NK-92 (cell line): ENCODE data around the gene PPP6C.
A peak's percentile ranks its signal among the peaks of the same experiment; 100 is the strongest.
"Not testable (repeated sequence)": the region's sequence is repeated elsewhere in the genome, so short reads cannot be mapped to it uniquely, and the experiment has no call there.

Experiments
- DNase-seq: peaks from one replicate; lab custom pipeline; 2025; ENCODE audit not compliant: unreplicated experiment; lab: John Stamatoyannopoulos, UW

The PPP6C gene

DNA sequence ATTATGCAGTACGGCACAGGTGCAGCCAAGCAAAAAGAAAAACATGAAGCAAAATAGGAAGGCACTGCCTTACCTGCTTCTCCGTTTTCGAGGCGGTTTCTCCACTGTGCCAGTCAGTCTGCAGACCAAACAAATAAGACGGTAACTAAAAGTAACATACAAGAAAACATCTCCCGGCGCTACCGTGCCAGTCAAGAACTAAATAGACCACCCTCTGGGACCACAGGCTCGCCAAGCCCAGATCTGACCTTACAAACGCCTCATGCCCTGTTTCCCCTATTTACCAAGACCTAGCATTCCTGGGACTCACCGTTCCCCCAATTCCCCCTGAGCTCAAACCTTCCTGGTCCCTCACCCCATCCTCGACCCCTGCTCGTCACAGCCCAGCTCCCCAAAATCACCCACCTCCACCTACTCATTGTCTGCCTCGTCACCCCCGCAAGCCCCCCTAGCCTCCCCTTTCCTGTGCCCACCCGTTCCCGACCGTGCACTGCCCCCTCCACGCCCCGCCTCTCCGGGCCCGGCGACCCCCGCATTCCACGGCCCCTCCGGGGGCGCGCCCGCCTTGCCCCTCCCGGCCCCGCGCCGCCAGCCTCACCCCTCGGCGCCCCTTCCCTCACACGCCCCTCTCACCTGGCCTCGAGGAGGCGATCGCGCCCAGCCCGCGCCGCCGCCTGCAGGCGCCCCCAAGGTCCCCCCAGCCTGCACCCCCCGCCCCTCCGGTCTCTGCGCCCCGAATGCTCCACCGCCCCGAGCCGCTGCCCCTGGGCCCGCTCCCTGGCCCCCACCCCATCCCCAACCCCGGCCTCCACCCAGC is 46.8 kb downstream of the PPP6C start:
- no peak for DNase-seq

DNA sequence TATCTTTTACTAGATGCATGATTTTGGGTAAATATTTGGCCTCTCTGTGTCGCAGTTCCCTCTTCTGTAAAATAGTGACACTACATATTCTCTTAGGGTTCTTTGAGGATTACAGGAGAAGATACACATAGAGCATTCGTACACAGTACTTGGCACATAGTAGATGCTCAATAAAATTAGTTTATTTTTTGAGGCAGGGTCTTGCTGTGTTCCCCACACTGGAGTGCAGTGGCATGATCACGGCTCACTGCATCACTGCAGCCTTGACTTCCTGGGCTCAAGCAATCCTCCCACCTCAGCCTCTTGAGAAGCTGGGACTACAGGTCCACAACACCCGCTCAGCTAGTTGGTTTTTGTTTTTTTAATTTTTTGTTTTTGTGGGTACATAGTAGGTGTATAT is 47.9 kb downstream of the PPP6C start:
- no peak for DNase-seq

GRCh38 chr9:125141251-125141650 is 48.4 kb downstream of the PPP6C start:
- no peak for DNase-seq

GRCh38 chr9:125140576-125140975 is 49.0 kb downstream of the PPP6C start:
- no peak for DNase-seq

DNA sequence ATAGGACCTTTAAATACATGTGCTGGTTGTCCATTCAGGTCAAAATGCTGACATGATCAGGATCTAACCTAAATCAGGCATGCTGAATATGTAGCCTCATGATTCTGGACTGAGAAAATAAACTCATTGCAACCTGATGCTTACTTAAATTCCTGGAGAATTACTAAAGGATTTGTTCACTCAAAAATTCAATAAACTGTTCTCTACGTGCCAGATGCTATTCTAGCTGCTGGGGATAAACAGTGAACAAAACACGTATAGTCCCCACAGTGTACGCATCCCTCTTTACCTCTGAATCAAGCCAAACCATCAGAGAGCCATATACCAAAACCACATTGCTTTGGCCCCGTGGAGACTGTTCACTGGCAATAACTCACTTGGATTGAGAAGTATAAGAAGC is 52.4 kb downstream of the PPP6C start:
- no peak for DNase-seq

DNA sequence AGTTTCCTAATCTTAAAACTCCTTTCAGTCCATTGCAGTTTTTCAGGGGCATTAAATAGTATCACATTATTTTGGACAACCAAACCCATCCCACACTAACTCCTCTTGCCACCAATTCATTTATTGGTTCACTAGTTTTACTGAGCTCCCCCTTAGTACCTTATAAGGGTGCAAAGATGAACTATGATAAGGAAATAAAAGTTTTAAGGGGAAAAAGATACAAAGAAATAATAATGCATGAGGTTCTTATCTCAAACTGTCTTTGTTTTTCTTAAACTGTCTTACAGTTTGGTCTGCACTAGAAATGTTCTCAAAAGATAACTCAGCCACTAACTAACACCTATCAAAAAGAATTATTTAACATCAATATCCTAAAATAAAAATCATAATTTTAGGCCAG is 54.6 kb downstream of the PPP6C start:
- DNase-seq: no peak

DNA sequence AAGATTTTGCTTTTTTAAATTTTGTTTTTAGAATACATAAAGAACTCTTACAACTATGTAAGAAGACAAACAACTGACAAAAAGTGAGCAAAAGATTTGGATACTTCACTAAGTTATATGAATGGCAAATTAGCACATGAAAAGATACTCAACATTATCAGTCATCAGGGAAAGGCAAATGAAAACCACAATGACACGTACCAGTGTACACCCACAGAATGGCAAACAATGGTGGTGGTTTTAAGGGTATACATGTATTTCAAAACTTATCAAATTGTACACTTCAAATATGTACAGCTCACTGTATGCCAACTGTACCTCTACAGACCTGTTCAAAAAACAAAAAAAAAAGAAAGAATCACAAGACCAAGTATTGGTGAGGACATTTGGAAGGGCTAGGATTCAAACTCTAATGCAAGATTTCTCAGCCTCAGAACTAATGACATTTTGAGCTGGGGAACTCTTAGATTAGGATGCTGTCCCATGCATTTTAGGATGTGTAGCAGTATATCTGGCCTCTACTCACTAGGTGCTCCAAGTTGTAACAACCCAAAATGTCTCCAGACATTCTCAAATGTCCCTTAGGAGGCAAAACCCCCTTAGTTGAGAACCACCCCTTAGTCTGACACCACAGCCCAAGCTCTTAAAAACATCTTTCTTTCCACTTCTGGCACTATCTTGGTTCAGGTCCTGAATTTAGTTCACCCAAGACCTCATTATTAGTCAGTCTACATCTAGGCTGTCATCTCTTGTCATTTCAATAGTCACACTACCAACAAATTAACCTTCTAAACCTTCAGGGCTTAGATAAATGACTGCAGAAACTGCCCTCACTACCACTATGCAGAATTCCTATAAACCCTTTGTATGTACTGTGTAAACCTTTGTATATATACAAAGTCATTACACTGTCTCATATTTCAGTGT is 55.9 kb downstream of the PPP6C start:
- DNase-seq: no peak

- DNase-seq: no peak
Measured at GRCh38 chr9:125131778-125132177, 57.8 kb downstream of the PPP6C start.

DNA sequence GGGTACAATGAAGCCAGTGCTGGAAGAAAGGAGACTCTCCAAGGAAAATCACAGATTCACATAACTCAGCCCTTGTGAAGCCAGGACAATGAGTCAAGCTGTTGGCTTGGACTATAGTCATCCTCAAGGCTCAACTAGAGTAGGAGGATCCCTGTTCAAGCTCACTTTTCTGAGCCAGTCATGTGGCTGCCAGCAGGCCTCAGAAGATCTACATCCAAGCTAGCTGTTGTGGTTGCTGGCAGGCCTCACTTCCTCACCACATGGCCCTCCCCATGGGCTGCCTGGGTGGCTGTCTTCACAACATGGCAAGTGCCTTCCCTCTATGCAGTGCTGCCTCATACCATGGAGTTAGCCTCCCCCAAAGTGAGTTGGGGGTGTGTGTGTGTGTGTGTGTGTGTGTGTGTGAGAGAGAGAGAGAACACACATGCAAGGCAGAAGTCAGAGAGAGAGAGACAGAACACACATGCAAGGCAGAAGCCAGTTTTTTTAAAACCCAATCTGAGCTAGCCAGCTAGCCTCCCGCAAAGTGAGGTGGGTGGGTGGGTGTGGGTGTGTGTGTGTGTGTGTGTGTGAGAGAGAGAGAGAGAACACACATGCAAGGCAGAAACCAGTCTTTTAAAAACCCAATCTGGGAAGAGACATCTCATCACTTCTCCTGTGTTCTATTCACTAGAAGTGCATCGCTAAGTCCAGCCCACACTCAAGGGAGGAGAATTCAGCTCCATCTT is 63.4 kb downstream of the PPP6C start:
- peak; percentile 11 for DNase-seq

DNA sequence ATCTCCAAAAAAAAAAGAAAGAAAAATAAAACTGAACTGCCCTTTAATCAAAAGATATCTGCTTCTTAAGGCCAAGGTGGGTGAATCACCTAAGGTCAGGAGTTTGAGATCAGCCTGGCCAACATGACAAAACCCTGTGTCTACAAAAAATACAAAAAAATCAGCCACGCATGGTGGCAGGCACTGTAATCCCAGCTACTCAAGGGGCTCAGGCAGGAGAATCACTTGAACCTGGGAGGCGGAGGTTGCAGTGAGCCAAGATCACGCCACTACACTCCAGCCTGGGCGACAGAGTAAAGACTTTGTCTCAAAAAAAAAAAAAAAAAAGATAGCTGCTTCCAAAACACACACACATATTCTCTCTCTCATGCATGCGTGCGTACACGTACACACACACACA is 64.1 kb downstream of the PPP6C start:
- DNase-seq: no peak

GRCh38 chr9:125121146-125121545 is 68.5 kb downstream of the PPP6C start:
- DNase-seq: no peak

- DNase-seq: no peak
Measured at GRCh38 chr9:125119643-125120286, 69.8 kb downstream of the PPP6C start.

DNA sequence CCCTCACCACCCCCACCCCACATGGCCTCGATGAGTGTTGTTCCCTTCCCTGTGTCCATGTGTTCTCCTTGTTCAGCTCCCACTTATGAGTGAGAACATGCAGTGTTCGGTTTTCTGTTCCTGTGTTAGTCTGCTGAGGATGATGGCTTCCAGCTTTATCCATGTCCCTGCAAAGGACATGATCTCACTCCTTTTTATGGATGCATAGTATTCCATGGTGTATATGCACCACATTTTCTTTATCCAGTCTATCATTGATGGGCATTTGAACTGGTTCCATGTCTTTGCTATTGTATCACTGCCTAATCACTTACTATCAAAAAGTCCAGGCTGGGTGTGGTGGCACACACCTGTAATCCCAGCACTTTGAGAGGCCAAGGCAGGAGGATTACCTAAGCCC is 70.9 kb downstream of the PPP6C start:
- DNase-seq: not testable (repeated sequence)

DNA sequence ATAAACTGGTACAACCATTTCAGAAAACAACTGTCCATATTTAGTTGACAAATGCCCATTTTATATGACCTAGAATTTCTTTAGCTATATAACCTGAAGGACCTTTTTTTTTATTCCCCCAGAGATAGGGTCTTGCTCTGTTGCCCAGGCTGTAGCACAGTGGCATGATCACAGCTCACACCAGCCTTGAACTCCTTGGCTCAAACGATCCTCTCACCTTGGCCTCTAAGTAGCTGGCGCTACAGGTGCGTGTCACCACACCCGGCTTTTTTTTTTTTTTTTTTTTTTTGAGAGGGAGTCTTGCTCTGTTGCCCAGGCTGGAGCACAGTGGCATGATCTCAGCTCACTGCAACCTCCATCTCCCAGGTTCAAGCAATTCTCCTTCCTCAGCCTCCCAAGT is 75.1 kb downstream of the PPP6C start:
- not testable (repeated sequence) for DNase-seq

- DNase-seq: no peak
Measured at GRCh38 chr9:125110464-125110863, 79.1 kb downstream of the PPP6C start.

DNA sequence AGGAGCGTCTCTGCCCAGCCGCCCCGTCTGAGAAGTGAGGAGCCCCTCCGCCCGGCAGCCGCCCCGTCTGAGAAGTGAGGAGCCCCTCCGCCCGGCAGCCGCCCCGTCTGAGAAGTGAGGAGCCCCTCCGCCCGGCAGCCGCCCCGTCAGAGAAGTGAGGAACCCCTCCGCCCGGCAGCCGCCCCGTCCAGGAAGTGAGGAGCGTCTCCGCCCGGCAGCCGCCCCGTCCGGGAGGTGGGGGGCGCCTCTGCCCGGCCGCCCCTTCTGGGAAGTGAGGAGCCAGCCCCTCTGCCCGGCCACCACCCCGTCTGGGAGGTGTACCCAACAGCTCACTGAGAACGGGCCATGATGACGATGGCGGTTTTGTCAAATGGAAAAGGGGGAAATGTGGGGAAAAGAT is 81.1 kb downstream of the PPP6C start:
- not testable (repeated sequence) for DNase-seq

GRCh38 chr9:125106285-125106893 is 83.2 kb downstream of the PPP6C start:
- no peak for DNase-seq

- no peak for DNase-seq
Measured at GRCh38 chr9:125103770-125104460, 85.7 kb downstream of the PPP6C start.

DNA sequence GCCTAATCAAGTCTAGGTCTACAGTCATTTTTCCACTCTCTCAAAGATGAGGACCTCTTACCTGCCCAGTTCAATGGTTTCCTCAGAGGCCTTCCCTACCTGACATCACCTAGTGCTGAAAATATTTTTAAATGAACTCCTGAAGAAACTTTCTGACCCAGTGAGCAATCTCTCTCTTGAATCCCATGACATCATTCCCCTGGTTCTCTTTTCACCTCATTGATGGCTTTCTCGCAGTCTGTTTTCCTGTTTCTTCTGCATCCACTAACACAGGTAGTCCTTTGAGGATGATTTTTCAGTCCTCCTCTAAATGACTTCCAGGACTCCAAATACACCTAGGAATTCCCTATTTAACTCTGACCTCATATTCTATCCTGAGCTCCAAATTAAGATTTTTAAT is 86.6 kb downstream of the PPP6C start:
- no peak for DNase-seq

- no peak for DNase-seq
Measured at GRCh38 chr9:125100822-125101221, 88.8 kb downstream of the PPP6C start.
